DOHH2 (cell line): ENCODE data around the gene ANAPC2.

Experiments
- H3F3A ChIP-seq: fragments of 200-600 bp; sonication (generic), shearing (Covaris generic); 2 replicates; pipeline ENCODE4 v1.6.0; 2016; ENCODE audit warnings: antibody characterized with exemption, mild to moderate bottlenecking; ENCODE audit not compliant: control insufficient read depth, insufficient read depth
- H3K27ac ChIP-seq: fragments of 200-600 bp; sonication (generic); 2 replicates; pipeline ENCODE4 v1.5.1; 2014; ENCODE audit warnings: low read depth, mild to moderate bottlenecking, low read length, moderate library complexity
- H3K27me3 ChIP-seq: fragments of 200-600 bp; sonication (generic); 2 replicates; pipeline ENCODE4 v1.6.1; 2014; ENCODE audit warnings: mild to moderate bottlenecking, low read length, mixed read lengths; ENCODE audit not compliant: control insufficient read depth
- H3K36me3 ChIP-seq: fragments of 200-600 bp; sonication (generic); 2 replicates; pipeline ENCODE4 v1.6.1; 2014; ENCODE audit warnings: mild to moderate bottlenecking, low read length, moderate library complexity, mixed read lengths; ENCODE audit not compliant: control insufficient read depth
- H3K4me1 ChIP-seq: fragments of 200-600 bp; sonication (generic); 2 replicates; pipeline ENCODE4 v1.6.1; 2014; ENCODE audit warnings: mild to moderate bottlenecking, low read length, mixed read lengths; ENCODE audit not compliant: control insufficient read depth
- H3K4me2 ChIP-seq: fragments of 200-600 bp; sonication (generic); 2 replicates; pipeline ENCODE4 v1.6.0; 2014; ENCODE audit warnings: mild to moderate bottlenecking, low read length, moderate library complexity
- H3K4me3 ChIP-seq: fragments of 200-600 bp; sonication (generic); 2 replicates; pipeline ENCODE4 v1.5.1; 2014; ENCODE audit warnings: mild to moderate bottlenecking, low read length, mixed read lengths
- H3K79me2 ChIP-seq: fragments of 200-600 bp; sonication (generic); 2 replicates; pipeline ENCODE4 v1.6.1; 2014; ENCODE audit warnings: mild to moderate bottlenecking, low read length, mixed read lengths; ENCODE audit not compliant: control insufficient read depth
- H3K9me2 ChIP-seq: fragments of 200-600 bp; sonication (generic); replicated peaks from 2 replicates; pipeline ENCODE4 v1.6.1; 2014; ENCODE audit warnings: mild to moderate bottlenecking, low read length, mixed read lengths; ENCODE audit not compliant: control insufficient read depth
- H3K9me3 ChIP-seq: fragments of 200-600 bp; sonication (generic); 2 replicates; pipeline ENCODE4 v1.6.1; 2014; ENCODE audit warnings: antibody characterized with exemption, low read length, mixed read lengths; ENCODE audit not compliant: control insufficient read depth, insufficient read depth
- H4K20me1 ChIP-seq: fragments of 200-600 bp; sonication (generic); 2 replicates; pipeline ENCODE4 v1.6.0; 2014; ENCODE audit warnings: low read depth, mild to moderate bottlenecking, antibody characterized with exemption, low read length, moderate library complexity; ENCODE audit not compliant: control insufficient read depth, insufficient read depth
- EZH2phosphoT487 ChIP-seq: fragments of 200-600 bp; sonication (generic); IDR thresholded peaks from 2 replicates; pipeline ENCODE4 v1.6.1; 2017; ENCODE audit warnings: borderline replicate concordance, mild to moderate bottlenecking, antibody characterized with exemption, low read length, moderate library complexity, mixed read lengths
- TF ChIP-seq, protein P1 (sequence below): fragments of 200-600 bp; sonication (generic); IDR thresholded peaks from one replicate; pipeline ENCODE4 v1.5.1; 2014; ENCODE audit warnings: antibody characterized with exemption, mild to moderate bottlenecking, low read depth, low read length; ENCODE audit not compliant: poor library complexity, severe bottlenecking

ANAPC2 gene

DNA sequence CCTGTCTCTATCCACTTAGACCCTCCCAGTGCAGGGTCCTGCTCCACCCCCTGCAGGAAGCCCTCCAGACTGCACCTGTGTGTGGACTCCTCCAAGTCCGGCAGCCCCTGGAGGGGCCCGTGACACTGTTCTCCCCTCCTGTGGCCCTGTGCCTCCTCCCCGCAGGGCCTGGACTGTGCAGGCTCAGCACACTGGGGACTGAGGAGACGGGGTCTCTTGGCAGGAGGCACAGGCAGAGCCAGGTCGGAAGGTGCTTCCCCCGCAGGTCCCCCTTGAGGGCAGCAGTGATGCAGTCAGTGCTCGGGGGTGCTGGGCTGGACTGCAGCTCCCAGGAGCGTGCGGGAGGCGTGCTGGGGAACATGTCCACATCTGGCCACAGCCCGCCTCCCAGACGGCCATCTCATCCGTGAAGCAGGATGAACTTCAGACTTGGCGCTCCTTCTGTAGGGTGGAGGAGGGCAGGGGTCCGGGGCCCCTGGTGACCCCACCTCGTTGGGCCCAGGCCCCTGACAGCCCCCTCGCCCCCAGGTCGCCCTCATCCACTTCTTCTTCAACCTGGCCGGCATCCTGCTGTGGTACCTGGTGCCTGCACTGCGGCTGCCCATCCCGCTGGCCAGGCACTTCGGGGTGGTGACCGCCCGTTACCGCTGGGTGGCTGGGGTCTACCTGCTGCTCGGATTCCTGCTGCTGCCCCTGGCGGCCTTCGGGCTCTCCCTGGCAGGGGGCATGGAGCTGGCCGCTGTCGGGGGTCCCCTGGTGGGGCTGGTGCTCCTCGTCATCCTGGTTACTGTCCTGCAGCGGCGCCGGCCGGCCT lies 47.3 kb upstream of the ANAPC2 start:
- Histone ChIP-seq H3K4me3 (peak overlapping the region; percentile 59), H3K4me2 (peak overlapping the region; percentile 66), H4K20me1 (no peaks in the 10 kb centered on the region), H3F3A (no peaks in the 10 kb centered on the region), H3K36me3 (peaks cover 3% of the 10 kb centered on the region), H3K27ac (peak overlapping the region; percentile 3; the same call in 1 of the 2 replicates), H3K4me1 (peaks cover 52% of the 10 kb centered on the region), H3K9me2 (no peaks in the 10 kb centered on the region), H3K9me3 (no peaks in the 10 kb centered on the region), H3K79me2 (peaks cover 33% of the 10 kb centered on the region), H3K27me3 (no peaks in the 10 kb centered on the region)
- TF ChIP-seq EZH2phosphoT487 = no peak
- TF ChIP-seq, protein P1, sequence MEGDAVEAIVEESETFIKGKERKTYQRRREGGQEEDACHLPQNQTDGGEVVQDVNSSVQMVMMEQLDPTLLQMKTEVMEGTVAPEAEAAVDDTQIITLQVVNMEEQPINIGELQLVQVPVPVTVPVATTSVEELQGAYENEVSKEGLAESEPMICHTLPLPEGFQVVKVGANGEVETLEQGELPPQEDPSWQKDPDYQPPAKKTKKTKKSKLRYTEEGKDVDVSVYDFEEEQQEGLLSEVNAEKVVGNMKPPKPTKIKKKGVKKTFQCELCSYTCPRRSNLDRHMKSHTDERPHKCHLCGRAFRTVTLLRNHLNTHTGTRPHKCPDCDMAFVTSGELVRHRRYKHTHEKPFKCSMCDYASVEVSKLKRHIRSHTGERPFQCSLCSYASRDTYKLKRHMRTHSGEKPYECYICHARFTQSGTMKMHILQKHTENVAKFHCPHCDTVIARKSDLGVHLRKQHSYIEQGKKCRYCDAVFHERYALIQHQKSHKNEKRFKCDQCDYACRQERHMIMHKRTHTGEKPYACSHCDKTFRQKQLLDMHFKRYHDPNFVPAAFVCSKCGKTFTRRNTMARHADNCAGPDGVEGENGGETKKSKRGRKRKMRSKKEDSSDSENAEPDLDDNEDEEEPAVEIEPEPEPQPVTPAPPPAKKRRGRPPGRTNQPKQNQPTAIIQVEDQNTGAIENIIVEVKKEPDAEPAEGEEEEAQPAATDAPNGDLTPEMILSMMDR = peak; percentile 34

DNA sequence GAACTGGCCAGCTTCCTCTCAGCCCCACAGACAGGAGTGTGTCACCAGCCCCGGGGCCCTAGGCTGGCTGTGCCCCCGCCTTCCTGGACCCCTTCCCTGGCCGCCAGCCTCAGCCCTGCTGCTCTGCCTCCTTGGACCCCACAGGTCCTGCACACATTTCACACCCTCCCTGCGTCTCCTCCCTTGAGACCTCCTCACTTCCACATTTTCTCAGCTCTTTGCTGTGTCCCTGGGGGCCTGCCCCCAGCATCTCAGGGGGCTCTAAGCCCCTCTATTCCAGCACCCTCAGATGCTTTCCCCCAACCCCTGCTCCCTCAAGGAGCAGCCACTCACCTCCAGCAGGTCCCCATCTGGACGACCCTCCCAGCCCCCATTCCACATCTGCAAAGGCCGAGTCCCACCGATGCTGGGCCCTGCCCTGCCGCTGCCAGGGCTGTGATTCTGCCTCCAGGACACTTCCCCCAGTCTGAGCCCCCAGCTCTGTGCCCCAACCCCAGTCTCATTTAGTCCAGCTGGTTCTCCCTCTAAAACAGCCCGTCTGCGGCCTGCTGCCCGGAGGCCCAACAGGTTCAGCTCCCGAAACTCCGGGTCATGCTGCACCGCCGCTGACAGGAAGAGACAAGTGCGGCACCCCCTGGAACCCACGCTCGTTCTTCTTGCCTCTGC lies 46.5 kb upstream of the ANAPC2 start:
- H3K79me2 ChIP-seq = peaks cover 31% of the 10 kb centered on the region
- peaks cover 5% of the 10 kb centered on the region for H3K27me3 ChIP-seq
- H3K36me3 ChIP-seq = peaks cover 3% of the 10 kb centered on the region
- peak overlapping the region; percentile 3; the same call in 1 of the 2 replicates for H3K27ac ChIP-seq
- peaks cover 52% of the 10 kb centered on the region for H3K4me1 ChIP-seq
- peak overlapping the region; percentile 59; the same call in 1 of the 2 replicates for H3K4me3 ChIP-seq
- no peaks in the 10 kb centered on the region for H3F3A ChIP-seq
- peak overlapping the region; percentile 66 for H3K4me2 ChIP-seq
- no peaks in the 10 kb centered on the region for H4K20me1 ChIP-seq
- no peak for TF ChIP-seq EZH2phosphoT487
- H3K9me2 ChIP-seq = no peaks in the 10 kb centered on the region
- H3K9me3 ChIP-seq = no peaks in the 10 kb centered on the region

DNA sequence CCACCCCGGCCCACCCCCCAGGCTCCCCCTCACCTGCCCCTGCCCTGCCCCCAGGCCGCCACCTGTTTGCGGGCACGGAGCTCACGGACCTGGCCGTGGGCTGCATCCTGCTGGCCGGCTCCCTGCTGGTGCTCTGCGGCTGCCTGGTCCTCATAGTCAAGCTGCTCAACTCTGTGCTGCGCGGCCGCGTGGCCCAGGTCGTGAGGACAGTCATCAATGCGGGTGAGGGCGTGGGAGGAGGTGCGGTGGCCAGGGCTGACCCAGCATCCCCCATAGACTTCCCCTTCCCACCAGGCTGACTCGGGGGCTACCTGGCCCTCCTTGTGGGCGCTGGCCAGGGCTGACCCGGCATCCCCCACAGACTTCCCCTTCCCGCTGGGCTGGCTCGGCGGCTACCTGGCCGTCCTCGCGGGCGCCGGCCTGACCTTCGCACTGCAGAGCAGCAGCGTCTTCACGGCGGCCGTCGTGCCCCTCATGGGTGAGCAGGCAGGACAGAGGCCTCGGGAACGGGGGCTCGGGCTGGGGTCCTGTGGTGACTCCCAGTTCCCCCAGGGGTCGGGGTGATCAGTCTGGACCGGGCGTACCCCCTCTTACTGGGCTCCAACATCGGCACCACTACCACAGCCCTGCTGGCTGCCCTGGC lies 45.8 kb upstream of the ANAPC2 start:
- Histone ChIP-seq H3K9me3 (no peaks in the 10 kb centered on the region), H3F3A (no peaks in the 10 kb centered on the region), H3K27me3 (peaks cover 9% of the 10 kb centered on the region), H3K27ac (no peak overlapping the region), H3K4me1 (peaks cover 52% of the 10 kb centered on the region), H3K4me2 (peak overlapping the region; percentile 66), H3K4me3 (no peak overlapping the region), H3K79me2 (peaks cover 23% of the 10 kb centered on the region), H4K20me1 (no peaks in the 10 kb centered on the region), H3K36me3 (peaks cover 3% of the 10 kb centered on the region), H3K9me2 (no peaks in the 10 kb centered on the region)
- TF ChIP-seq EZH2phosphoT487 = no peak
- TF ChIP-seq, protein P1 = no peak
